Measurements from ENCODE around the gene SETBP1. TPM values are rescaled to one million over a fixed set of nuclear protein-coding genes. Genes with fewer than 3 reads are reported as not detected.

The SETBP1 gene
- total and polyA plus RNA-seq, 9 of the 15 experiments (the other 6 are each of a cell fraction or from before 2014, with no cell fraction given), result under 0.01 to 0.13 (median 0.04) TPM

DNA sequence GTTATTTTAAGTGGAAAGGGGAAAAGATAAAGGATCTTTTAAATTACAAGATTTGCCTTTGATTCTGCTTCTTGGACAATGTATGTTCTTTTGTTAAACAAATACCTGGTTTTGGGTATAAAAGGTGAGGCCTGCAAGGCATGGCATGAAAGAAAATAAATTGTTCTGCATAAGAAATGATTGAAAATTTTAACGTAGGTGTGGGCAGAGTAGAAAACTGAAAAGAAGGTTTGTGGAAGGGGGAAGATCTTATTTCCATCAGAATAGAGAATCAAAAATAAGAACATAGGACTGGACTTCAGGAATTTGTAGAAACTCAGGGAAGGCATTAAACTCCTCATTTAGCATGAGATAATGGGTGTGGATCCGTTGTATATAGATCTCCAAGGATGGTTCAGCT is 153.1 kb downstream of the SETBP1 start:
- H2AFZ ChIP-seq (ENCODE audit: low read depth, low read length), result no peak overlapping the region
- ATAC-seq (no peak), DNase-seq (ENCODE audit: extremely low read depth in 1 of 4, low spot score in 3 of 4) (no peak), FAIRE-seq (no peak)
- no peak overlapping the region for H3K27ac ChIP-seq (ENCODE audit: extremely low read depth, low read depth, low read length)
- no peaks in the 10 kb centered on the region for H3K36me3 ChIP-seq (ENCODE audit: control insufficient read depth, insufficient read depth, low read length)
- intact Hi-C loops (cut with micrococcal nuclease) (no loop called here), in situ Hi-C loops (cut with MboI) (no loop called here)
- H3K79me2 ChIP-seq (ENCODE audit: control insufficient read depth, insufficient read depth, low read length), result no peaks in the 10 kb centered on the region
- H3K9ac ChIP-seq (ENCODE audit: insufficient read depth in 1 of 2, low read depth in 2 of 2, low read length in 2 of 2), result no peak overlapping the region
- no peaks in the 10 kb centered on the region; a peak in 2 of 5 replicates for H3K4me1 ChIP-seq (replicated peaks in 1 of 2; ENCODE audit: control insufficient read depth in 2 of 2, insufficient read depth in 2 of 2, low read length in 2 of 2)
- no peaks in the 10 kb centered on the region for H3K9me3 ChIP-seq (replicated peaks; ENCODE audit: control insufficient read depth, insufficient read depth, low read depth, low read length)
- no TSS peak for BruUV-seq (replicated peaks)
- WGBS (ENCODE audit: insufficient coverage, low coverage, missing lambda C conversion rate), result 4% methylated on average over 2 of the region's 2 CpGs
- no peaks in the 10 kb centered on the region for H3K27me3 ChIP-seq (ENCODE audit: control insufficient read depth in 2 of 2, insufficient read depth in 2 of 2, low read length in 2 of 2)
- H3K4me3 ChIP-seq, result no peak overlapping the region
- H4K20me1 ChIP-seq (replicated peaks; ENCODE audit: control insufficient read depth, insufficient read depth, low read length), result no peaks in the 10 kb centered on the region
- POLR2A ChIA-PET, result no interaction called here
- no peak for TF ChIP-seq BRF2 (IDR thresholded peaks at IDR 0.05; ENCODE audit: borderline replicate concordance, insufficient read depth, insufficient read length)
- no peak for TF ChIP-seq ZNF134 (CRISPR knock-in tag; conservative IDR thresholded peaks at IDR 0.05)
- TF ChIP-seq COPS2 (conservative IDR thresholded peaks at IDR 0.05), result no peak
- CTCF ChIA-PET (ENCODE audit: low intra/inter-chr PET ratio), result no interaction called here
- H3K9me1 ChIP-seq (ENCODE audit: control insufficient read depth, insufficient read depth, low read length), result no peaks in the 10 kb centered on the region
- no peak overlapping the region for H3K4me2 ChIP-seq (ENCODE audit: insufficient read depth, low read length)

DNA sequence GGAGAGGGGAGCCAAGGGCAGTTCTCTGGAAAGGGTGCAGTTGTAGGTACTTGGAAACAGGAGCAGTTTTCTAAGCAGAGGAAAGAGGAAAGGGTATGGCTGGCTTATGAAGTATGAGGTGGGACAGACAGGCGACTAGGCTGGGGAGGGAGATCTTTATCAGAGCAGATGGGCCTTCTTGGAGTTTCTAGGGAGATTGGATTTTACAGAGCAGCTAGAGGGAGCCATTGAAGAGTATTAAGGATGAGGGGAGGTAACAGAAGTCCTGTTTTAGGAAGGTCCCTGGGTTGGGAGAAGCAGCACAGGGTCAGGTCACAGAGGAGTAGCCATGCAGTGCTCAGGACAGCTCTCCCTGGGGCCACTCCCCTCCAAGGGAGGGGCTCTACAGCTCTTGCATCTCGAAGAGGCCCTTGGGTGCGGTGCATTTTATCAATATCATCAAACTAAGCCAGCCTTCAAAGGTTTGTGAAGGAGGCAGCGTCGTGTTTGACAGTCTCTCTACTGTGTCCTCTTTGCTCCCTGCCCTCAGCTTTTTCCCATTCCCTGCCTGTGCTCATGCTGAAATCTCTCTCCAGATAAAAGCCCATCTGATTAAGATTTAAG is 154.3 kb downstream of the SETBP1 start:
- FAIRE-seq (no peak), ATAC-seq (peak; percentile 76), DNase-seq (ENCODE audit: extremely low read depth in 1 of 4, low spot score in 3 of 4) (peak; percentile 6 to 13 (median 9))
- Histone ChIP-seq H3K4me1 (replicated peaks in 1 of 2; ENCODE audit: control insufficient read depth in 2 of 2, insufficient read depth in 2 of 2, low read length in 2 of 2) (peaks cover 0 to 6% of the 10 kb centered on the region in 2 experiments; a peak in 2 of 5 replicates), H3K27me3 (ENCODE audit: control insufficient read depth in 2 of 2, insufficient read depth in 2 of 2, low read length in 2 of 2) (no peaks in the 10 kb centered on the region), H3K27ac (ENCODE audit: extremely low read depth, low read depth, low read length) (no peak overlapping the region), H3K36me3 (ENCODE audit: control insufficient read depth, insufficient read depth, low read length) (no peaks in the 10 kb centered on the region), H3K79me2 (ENCODE audit: control insufficient read depth, insufficient read depth, low read length) (no peaks in the 10 kb centered on the region), H2AFZ (ENCODE audit: low read depth, low read length) (no peak overlapping the region), H3K4me2 (ENCODE audit: insufficient read depth, low read length) (no peak overlapping the region), H4K20me1 (replicated peaks; ENCODE audit: control insufficient read depth, insufficient read depth, low read length) (no peaks in the 10 kb centered on the region), H3K9me1 (ENCODE audit: control insufficient read depth, insufficient read depth, low read length) (no peaks in the 10 kb centered on the region), H3K9me3 (replicated peaks; ENCODE audit: control insufficient read depth, insufficient read depth, low read depth, low read length) (no peaks in the 10 kb centered on the region), H3K4me3 (no peak overlapping the region), H3K9ac (ENCODE audit: insufficient read depth in 1 of 2, low read depth in 2 of 2, low read length in 2 of 2) (no peak overlapping the region)
- BruUV-seq (replicated peaks), result no TSS peak
- ChIA-PET POLR2A (interaction anchor here (0.7 kb wide), 1 partner anchor 18 kb away, joined by 3 read pairs; no protein-coding TSS in a partner anchor), CTCF (ENCODE audit: low intra/inter-chr PET ratio) (no interaction called here)
- intact Hi-C loops (cut with micrococcal nuclease), result no loop called here
- no peak for TF ChIP-seq IRF2 (CRISPR knock-in tag; IDR thresholded peaks at IDR 0.05)
- TF ChIP-seq, protein P1, sequence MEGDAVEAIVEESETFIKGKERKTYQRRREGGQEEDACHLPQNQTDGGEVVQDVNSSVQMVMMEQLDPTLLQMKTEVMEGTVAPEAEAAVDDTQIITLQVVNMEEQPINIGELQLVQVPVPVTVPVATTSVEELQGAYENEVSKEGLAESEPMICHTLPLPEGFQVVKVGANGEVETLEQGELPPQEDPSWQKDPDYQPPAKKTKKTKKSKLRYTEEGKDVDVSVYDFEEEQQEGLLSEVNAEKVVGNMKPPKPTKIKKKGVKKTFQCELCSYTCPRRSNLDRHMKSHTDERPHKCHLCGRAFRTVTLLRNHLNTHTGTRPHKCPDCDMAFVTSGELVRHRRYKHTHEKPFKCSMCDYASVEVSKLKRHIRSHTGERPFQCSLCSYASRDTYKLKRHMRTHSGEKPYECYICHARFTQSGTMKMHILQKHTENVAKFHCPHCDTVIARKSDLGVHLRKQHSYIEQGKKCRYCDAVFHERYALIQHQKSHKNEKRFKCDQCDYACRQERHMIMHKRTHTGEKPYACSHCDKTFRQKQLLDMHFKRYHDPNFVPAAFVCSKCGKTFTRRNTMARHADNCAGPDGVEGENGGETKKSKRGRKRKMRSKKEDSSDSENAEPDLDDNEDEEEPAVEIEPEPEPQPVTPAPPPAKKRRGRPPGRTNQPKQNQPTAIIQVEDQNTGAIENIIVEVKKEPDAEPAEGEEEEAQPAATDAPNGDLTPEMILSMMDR (IDR thresholded peaks at IDR 0.05 in 2 of 3, conservative IDR thresholded peaks at IDR 0.05 in 1 of 3; ENCODE audit: insufficient read depth in 2 of 3, low read depth in 1 of 3, low read length in 3 of 3), result 0 out of 6 replicates have a peak, but pooled peaks of 1 of the 3 experiments have one; percentile 8
- TF ChIP-seq, protein P2, sequence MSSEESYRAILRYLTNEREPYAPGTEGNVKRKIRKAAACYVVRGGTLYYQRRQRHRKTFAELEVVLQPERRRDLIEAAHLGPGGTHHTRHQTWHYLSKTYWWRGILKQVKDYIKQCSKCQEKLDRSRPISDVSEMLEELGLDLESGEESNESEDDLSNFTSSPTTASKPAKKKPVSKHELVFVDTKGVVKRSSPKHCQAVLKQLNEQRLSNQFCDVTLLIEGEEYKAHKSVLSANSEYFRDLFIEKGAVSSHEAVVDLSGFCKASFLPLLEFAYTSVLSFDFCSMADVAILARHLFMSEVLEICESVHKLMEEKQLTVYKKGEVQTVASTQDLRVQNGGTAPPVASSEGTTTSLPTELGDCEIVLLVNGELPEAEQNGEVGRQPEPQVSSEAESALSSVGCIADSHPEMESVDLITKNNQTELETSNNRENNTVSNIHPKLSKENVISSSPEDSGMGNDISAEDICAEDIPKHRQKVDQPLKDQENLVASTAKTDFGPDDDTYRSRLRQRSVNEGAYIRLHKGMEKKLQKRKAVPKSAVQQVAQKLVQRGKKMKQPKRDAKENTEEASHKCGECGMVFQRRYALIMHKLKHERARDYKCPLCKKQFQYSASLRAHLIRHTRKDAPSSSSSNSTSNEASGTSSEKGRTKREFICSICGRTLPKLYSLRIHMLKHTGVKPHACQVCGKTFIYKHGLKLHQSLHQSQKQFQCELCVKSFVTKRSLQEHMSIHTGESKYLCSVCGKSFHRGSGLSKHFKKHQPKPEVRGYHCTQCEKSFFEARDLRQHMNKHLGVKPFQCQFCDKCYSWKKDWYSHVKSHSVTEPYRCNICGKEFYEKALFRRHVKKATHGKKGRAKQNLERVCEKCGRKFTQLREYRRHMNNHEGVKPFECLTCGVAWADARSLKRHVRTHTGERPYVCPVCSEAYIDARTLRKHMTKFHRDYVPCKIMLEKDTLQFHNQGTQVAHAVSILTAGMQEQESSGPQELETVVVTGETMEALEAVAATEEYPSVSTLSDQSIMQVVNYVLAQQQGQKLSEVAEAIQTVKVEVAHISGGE (CRISPR knock-in tag; IDR thresholded peaks at IDR 0.05), result no peak
- in situ Hi-C loops (cut with MboI), result no loop called here
- 3% methylated on average over 5 of the region's 5 CpGs for WGBS (ENCODE audit: insufficient coverage, low coverage, missing lambda C conversion rate)
